Stimulated activated CD4-positive, alpha-beta T cell treated with anti-CD3 and anti-CD28 coated beads, Interleukin-15, amount 100 ng/mL, for 1 hour (primary cell): ENCODE measurements around the gene HBM.
A peak's percentile ranks its signal among the peaks of the same experiment; 100 is the strongest.
"Not testable (repeated sequence)": the region's sequence is repeated elsewhere in the genome, so short reads cannot be mapped to it uniquely, and the experiment has no call there.

Experiments
- DNase-seq, 2 donors: peaks; one replicate each; pipeline ENCODE4 v3.0.0-alpha.2; 2020; ENCODE audit warnings: low read depth in 1 of 2, low spot score in 1 of 2

Gene HBM

DNA sequence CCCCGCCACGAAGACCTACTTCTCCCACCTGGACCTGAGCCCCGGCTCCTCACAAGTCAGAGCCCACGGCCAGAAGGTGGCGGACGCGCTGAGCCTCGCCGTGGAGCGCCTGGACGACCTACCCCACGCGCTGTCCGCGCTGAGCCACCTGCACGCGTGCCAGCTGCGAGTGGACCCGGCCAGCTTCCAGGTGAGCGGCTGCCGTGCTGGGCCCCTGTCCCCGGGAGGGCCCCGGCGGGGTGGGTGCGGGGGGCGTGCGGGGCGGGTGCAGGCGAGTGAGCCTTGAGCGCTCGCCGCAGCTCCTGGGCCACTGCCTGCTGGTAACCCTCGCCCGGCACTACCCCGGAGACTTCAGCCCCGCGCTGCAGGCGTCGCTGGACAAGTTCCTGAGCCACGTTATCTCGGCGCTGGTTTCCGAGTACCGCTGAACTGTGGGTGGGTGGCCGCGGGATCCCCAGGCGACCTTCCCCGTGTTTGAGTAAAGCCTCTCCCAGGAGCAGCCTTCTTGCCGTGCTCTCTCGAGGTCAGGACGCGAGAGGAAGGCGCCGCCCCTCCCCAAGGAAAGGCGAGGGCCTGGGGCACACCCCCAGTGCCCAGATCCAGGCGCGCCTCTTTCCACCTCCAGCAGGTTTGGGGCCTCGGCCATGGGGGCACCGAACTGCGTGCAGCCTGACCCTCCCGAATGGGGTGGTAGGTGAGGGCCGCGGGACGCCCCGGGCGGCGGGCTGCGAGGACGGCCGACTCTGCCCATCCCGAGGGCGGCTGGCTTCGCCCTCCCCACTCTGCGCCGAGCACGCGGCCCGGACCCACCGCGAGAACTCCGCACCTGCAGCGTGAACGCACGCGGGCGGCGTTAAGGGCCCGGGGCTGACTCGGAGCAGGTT, 15.1 kb downstream of the HBM start:
- DNase-seq, result peak; percentile 70 to 82

- no peak for DNase-seq
Measured at GRCh38 chr16:181565-182021, 15.8 kb downstream of the HBM start.

- no peak for DNase-seq
Measured at GRCh38 chr16:183005-183404, 17.2 kb downstream of the HBM start.

DNA sequence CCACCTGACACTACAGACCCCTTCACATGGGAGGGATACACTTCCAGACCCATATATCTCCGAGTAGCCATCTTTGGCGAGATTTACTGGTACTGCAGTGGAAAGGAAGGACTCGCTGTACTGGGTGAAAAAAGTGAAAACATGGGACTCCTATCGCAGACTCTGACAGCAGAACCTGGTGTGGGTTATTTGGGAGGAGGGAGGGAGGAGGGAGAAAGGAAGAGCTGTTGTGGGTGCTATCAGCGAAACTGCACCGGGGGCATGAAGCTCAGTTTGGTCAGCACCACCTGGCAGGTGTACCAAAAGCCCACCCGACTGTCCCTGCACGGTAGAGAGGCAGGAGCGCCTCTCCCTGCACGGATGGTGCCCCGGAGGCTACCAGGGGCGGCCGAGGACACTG, 19.4 kb downstream of the HBM start:
- DNase-seq, result no peak

GRCh38 chr16:185691-186090, 19.9 kb downstream of the HBM start:
- no peak for DNase-seq

DNA sequence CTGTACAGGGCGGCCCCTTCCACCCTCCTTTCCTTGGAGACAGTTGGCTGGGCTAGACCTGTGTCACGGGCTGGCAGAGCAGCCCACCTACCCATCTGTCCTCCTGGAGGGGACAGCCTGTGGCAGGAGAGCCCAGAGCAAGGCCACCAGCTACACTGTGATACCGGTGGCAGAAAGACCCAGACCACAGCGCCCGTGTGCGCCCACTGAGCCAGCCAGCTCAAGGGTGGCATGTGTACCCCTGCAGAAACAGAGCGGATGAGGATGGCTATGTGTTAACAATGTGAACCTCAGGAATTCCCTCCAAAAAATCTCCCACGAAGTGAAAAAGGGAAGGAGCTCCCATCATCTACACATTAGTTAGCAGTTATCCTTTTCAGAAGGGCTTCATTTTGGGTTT, 21.6 kb downstream of the HBM start:
- DNase-seq, result no peak

DNA sequence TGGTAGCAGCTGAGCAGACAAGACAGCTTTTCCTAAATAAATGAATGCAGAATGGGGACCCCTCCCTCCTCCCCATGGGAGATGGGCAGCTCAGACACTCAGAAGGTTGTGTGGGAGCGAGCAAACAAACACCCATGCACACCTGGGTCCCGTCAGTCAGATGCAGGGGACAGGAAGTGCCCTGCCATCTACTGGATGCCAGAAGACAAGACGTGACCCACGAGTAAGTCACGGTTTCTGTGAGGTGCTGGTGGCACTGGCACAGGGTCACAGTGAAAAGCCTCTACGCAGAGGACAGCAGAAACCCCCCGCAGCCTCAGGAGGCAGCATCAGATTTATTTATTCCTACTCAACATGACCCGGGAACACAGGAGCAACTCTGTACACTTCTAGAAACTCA, 22.9 kb downstream of the HBM start:
- DNase-seq, result no peak

DNA sequence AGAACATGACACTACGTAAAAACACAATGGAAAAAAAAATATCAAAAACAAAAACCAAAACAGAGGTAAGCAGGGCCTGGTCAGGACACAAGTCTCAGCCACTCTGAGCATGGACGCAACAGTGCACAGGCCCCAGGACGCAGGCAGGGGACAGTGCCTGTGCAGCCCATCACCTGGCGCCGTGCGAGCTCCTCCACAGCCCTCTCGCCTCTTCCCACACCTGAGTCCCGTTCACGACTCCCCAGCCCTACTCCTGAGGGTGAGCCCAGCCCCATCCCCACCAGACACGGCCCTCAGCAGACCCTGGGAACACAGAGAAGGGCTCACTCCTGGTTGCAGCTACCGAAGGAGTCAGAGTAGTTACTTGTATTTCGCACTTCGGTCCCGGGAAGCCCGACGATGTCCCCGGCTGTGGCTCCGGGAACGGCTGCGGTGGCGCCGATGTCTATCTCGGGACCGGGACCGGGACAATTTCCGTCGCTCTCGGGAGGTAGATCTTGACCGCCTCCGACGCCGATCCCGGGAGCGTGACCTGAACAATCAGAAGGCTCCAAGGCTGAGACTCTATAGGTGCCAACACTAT, 23.9 kb downstream of the HBM start:
- no peak for DNase-seq

DNA sequence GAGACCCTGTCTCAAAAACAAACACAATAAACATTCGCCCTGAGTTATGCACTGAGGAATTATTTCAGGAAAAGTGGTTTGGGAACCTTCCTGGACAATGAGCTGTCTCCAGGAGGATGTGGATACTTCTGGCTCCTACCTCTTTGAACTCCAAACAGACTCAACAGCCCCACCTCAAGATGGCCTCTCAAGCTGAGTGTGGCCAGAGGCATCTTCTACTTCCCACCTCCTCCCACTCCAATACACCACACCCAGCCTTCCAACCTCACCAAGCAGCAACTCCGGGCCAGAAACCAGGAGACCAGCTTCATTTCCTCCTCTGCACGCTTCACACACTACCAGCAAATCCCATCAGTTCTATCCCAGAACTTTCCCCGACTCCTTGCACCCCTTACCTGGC, 26.1 kb downstream of the HBM start:
- DNase-seq, result no peak

GRCh38 chr16:192686-193085, 26.9 kb downstream of the HBM start:
- no peak for DNase-seq

GRCh38 chr16:193441-193840, 27.7 kb downstream of the HBM start:
- DNase-seq, result no peak

DNA sequence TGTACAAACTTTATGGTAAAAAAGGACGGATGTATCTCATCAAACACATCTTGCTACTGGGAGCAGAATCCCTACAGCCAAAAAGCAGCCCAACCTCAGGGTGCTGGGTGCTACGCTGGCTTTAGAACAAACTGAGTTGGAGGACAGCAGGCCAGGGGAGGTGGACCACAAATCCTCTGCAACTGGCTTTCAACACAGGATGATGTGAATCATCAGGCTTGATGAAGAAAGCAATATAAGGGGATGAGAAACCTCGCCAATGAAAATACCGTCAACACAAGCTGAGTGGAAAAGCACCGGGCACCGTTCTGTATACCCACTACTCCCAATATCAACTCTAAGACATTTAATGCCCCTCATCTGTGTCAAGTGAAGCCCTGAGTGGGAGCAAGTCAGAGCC, 28.7 kb downstream of the HBM start:
- no peak for DNase-seq

DNA sequence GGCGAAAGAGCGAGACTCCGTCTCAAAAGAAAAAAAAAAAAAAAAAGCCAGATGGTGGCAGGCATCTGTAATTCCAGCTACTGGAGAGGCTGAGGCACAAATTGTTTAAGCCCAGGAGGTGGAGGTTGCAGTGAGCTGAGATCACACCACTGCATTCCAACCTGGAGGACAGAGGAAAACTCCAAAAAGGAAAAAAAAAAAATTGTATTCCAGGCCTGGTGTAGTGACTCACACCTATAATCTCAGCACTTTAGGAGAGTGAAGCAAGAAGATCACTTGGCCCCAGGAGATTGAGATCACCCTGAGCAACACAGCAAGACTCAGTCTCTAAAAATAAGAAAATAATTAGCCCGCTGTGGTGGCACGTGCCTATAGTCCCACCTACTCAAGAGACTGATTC, 34.6 kb downstream of the HBM start:
- no peak for DNase-seq

- DNase-seq, result no peak
Measured at GRCh38 chr16:203246-203645, 37.5 kb downstream of the HBM start.

DNA sequence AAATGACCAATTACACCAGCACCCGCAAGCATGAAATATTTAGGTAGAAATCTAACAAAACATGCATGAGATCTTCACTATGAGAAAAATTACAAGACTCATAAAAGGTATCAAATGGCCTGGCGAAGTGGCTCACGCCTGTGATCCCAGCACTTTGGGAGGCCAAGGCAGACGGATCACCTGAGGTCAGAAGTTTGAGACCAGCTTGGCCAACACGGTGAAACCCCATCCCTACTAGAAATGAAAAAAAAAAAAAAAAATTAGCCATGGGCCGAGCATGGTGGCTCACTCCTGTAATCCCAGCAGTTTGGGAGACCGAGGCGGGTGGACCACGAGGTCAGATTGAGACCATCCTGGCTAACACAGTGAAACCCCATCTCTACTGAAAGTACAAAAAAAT, 38.3 kb downstream of the HBM start:
- DNase-seq, result not testable (repeated sequence)

DNA sequence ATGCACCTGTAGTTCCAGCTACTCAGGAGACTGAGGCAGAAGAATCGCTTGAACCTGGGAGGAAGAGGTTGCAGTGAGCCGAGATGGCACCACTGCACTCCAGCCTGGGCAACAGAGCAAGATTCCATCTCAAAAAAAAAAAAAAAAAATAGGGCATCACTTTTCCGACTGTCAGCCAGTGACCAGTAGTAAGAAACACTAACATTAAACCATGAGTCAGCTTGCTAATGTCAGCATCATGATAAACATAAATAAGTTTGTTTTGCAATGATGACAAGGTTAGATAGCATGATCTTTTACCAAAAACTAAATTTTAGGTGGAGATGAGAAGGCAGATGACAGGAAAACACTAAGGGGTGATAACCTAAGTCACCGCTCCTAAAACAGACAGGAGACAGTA, 43.6 kb downstream of the HBM start:
- not testable (repeated sequence) for DNase-seq

GRCh38 chr16:211631-212180, 45.9 kb downstream of the HBM start:
- DNase-seq, result not testable (repeated sequence)

GRCh38 chr16:212999-213398, 47.2 kb downstream of the HBM start:
- DNase-seq, result no peak
